GM10266 (cell line): ENCODE results near the gene DAAM1.

Source experiments
- DNase-seq: peaks from one replicate; pipeline ENCODE4 v3.0.0; 2012; ENCODE audit errors: extremely low spot score
- TF ChIP-seq, protein P1 (sequence below): IDR thresholded peaks from 2 replicates; pipeline ENCODE4 v1.5.1; 2012; ENCODE audit warnings: mild to moderate bottlenecking, low read depth; ENCODE audit not compliant: control insufficient read depth, insufficient read depth; ENCODE audit errors: missing control alignments

Gene DAAM1

DNA sequence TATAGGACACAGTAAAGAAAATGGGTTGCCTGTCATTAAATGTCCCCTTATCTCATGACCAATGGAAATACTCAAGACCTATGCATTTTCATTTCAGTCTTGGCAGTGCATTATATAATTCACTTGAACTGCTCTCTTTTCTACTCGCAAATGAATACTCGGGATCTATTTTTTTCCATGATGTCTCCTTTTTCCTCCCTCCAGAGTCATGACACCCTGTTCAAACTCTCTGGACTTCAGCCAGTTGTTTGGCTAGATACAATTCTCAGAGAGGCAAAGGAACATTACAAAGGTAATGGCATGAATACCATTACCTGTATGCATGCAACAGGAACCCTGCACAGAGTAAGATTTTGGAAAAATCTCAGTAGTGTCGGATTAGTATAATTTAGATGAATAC, 145.8 kb downstream of the DAAM1 start:
- no peak for DNase-seq
- TF ChIP-seq, protein P1, sequence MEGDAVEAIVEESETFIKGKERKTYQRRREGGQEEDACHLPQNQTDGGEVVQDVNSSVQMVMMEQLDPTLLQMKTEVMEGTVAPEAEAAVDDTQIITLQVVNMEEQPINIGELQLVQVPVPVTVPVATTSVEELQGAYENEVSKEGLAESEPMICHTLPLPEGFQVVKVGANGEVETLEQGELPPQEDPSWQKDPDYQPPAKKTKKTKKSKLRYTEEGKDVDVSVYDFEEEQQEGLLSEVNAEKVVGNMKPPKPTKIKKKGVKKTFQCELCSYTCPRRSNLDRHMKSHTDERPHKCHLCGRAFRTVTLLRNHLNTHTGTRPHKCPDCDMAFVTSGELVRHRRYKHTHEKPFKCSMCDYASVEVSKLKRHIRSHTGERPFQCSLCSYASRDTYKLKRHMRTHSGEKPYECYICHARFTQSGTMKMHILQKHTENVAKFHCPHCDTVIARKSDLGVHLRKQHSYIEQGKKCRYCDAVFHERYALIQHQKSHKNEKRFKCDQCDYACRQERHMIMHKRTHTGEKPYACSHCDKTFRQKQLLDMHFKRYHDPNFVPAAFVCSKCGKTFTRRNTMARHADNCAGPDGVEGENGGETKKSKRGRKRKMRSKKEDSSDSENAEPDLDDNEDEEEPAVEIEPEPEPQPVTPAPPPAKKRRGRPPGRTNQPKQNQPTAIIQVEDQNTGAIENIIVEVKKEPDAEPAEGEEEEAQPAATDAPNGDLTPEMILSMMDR, result no peak

DNA sequence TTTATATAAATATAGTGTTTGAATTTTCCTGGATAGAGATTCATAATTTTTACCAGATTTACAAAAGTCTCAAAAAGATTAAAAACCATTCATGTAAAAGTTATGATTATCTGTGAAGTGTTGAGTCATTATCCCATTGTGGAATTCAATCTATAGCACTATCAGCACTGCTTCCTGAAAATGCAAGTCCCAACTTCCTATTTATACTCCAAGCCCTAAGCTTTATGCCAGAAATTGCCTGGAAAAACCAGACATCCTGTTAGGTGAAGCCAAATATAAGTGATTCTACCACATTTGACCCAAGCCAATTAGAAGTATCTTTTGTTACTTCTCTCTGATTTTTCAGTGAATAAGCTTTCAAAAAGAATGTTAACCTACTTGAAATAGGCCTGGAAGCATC, 147.6 kb downstream of the DAAM1 start:
- DNase-seq, result no peak
- TF ChIP-seq, protein P1, result no peak

DNA sequence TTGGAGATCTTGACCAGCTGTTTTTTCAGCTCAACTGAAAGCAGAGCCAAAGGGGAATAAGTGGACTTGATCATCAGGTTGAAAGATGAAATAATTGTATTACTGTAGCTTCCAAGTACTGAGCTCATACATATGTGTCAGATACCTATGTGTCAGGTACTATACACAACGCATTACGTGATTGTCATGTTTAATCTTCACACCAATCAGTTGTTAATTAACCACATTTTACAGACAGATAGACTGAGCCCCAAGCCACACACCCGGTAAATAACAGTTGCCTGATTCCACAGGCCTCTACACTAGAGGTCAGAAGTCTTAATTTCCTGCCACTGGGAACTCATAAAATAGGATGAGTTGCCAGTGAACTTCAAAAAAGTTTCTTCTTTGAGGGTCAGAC, 148.2 kb downstream of the DAAM1 start:
- TF ChIP-seq, protein P1, result no peak
- no peak for DNase-seq

DNA sequence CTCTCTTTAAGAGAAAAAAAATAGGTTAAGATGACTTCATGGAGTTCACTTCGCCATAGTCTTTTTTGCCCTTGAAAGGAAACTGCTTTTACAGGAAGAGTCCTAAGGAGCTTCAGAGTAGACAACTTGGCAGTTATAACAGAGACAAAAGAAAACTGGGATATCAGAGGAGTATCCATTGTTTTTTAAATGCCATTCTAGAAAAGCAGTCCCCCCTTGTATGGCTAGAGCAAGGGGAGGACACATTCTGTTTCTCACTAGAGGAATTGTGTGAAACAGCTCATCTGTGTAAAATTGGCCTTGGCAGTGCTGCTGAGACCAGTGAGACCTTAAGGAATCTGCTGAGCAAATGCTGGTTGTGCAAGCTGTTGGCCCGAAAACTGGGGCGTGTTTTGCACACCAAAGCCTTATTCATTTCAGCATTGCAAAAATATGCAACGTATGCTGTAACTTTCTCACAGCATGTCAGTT, 148.7 kb downstream of the DAAM1 start:
- TF ChIP-seq, protein P1, result no peak
- DNase-seq, result no peak

DNA sequence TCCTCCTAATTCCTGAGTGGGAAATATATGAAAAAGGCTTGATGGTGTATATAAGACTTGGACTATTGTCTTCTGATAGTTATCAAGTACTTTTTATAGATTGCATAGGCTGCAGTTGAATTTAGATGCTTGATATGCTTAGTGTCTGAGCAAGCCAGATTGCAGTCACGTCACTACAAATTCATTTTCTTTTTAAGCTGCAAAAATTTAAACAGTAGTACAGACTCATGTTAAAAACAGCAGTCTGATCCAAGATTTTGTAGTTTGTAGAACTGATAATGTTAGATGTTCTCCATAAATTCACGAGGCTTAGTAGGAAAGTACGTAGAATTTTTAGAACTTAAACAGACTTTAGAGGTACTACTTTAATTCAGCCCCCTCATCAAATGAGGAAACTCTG, 150.3 kb downstream of the DAAM1 start:
- TF ChIP-seq, protein P1, result no peak
- DNase-seq, result no peak

DNA sequence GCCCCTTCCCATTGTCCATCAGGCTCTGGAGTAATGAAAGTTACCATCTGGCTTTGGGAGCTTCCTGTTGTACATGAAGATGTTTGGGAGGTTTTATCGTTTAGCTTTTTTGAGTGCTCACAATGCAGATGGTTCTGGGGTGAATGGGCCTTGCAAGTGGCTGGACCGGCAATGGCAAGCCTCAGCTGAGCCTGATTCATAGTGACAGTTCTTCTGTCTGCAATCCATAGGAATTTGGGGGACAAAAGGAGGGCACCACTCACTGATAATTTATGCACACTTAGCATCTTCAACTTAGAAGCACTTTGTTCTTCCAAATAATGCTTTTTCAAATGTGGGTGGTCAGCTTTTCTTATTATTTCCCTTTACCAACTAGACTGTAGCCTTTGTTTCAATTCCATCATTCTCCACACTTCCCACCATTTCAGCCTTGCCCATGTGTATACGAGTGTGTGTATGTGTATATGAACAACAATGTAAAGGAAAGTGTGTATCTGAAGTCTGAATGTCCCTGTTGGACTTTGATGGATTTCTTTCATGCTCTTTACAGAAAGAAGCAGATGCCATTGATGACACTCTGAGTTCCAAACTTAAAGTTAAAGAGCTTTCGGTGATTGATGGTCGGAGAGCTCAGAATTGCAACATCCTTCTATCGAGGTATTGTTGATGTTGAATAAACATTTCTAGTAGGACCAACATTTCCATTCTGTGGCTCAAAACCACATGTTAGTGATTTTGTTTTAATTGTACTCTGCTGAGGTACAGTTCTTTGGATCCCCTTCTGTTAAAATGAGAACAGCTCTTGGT, 151.3 kb downstream of the DAAM1 start:
- TF ChIP-seq, protein P1, result no peak
- no peak for DNase-seq

DNA sequence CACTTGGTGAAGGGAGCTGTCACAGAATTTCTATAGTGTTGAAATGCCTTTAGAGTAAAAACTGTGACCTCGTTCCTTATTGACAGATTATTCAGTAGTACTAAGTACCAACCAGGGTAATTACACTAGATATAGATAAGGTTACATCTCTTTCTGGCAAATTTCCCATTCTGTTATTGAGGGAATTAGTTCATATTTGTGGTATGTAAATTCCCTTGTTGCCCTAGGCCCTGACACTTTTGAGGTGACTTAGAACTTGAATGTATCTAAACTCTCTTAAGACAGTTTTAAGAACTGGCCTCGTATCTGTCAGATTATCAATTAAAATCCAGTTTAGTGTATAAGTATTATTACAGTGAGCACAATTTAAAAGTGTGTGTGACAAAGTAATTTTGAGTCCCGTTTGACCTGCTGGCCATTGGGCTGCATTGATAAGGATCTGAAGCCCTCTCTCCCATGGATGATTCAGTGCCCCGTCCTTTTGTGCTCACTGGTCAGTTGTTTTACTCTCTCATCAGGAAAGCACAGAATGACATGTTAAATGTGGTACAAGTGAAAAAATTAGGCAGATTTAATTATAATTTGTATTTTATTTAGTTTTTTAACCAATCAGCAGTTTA, 153.5 kb downstream of the DAAM1 start:
- no peak for DNase-seq
- TF ChIP-seq, protein P1, result no peak
